Stomach smooth muscle (tissue), 2 donors: ENCODE results near the gene WASF3.

Source experiments
- H3K27ac ChIP-seq: one replicate; pipeline ENCODE4 v1.7.0; 2013; ENCODE audit warnings: mild to moderate bottlenecking, low read length, inconsistent platforms
- H3K27me3 ChIP-seq, 2 donors: one replicate each; pipeline ENCODE4 v1.7.0; 2013; ENCODE audit warnings: low read length in 2 of 2; ENCODE audit not compliant: insufficient read depth in 2 of 2, control insufficient read depth in 1 of 2
- H3K36me3 ChIP-seq, 2 donors: one replicate each; pipeline ENCODE4 v1.7.0; 2013; ENCODE audit warnings: low read length in 2 of 2; ENCODE audit not compliant: control insufficient read depth in 2 of 2, insufficient read depth in 2 of 2
- H3K4me1 ChIP-seq: one replicate; pipeline ENCODE4 v1.7.0; 2013; ENCODE audit warnings: low read length; ENCODE audit not compliant: control insufficient read depth, insufficient read depth
- H3K4me3 ChIP-seq, 2 donors: one replicate each; pipeline ENCODE4 v1.7.0; 2013; ENCODE audit warnings: low read length in 2 of 2
- H3K9ac ChIP-seq, 2 donors: one replicate each; pipeline ENCODE4 v1.7.0; 2013; ENCODE audit warnings: low read length in 2 of 2, mild to moderate bottlenecking in 1 of 2
- H3K9me3 ChIP-seq, 2 donors: one replicate each; pipeline ENCODE4 v1.7.0; 2013; ENCODE audit warnings: low read length in 2 of 2; ENCODE audit not compliant: control insufficient read depth in 2 of 2
- donor health status: healthy.
- donor health status: Pancreatic carcinoma.

WASF3 gene

DNA sequence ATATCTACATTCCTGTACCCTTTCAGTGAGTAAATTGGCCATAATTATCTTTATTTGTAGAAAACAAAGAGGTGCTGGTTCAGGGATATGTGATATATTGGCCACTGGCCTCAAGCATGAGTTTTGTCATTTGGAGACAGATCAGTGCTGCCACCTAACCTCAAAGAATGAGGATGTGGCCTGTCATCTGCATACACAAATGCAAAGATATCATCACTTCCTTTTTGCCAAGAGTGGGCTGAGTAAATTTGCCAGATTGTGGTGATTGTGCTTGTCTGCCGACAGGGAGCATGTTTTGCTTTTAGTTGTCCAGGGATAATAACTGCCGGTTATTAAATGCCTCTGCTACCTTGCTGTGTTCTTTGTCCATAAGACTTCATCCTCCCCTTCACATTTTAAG, 44.2 kb downstream of the WASF3 start:
- H3K27ac ChIP-seq = no peak overlapping the region
- H3K4me3 ChIP-seq = no peak overlapping the region
- H3K9me3 ChIP-seq = peaks cover 0 to under 1% of the 10 kb centered on the region in 2 donors
- H3K36me3 ChIP-seq = no peaks in the 10 kb centered on the region
- no peaks in the 10 kb centered on the region for H3K27me3 ChIP-seq
- H3K4me1 ChIP-seq = peaks cover 9% of the 10 kb centered on the region
- H3K9ac ChIP-seq = peak overlapping the region in 1 of 2 donors; percentile 42

DNA sequence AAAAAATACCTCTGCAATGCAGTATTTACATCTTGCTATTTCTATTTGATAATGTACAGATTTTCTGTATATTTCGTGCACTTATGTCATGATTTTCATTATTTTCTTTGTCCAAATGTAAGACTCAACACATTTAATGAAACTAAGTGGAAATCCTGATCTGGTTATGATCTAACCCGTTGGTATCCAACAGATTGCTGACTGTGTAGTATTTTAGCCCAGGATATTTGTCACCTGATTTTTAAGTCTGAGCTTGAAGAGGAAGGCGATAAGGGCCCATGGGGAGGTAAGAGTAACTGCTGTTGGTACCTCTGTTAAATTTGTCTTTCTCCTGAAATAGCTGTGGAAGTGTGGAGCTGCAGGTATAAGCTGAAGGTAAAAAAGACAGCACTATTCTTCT, 45.3 kb downstream of the WASF3 start:
- Histone ChIP-seq H3K36me3 (no peaks in the 10 kb centered on the region), H3K4me1 (peaks cover 9% of the 10 kb centered on the region), H3K9me3 (no peaks in the 10 kb centered on the region), H3K27ac (no peak overlapping the region), H3K4me3 (no peak overlapping the region), H3K9ac (no peak overlapping the region), H3K27me3 (no peaks in the 10 kb centered on the region)

DNA sequence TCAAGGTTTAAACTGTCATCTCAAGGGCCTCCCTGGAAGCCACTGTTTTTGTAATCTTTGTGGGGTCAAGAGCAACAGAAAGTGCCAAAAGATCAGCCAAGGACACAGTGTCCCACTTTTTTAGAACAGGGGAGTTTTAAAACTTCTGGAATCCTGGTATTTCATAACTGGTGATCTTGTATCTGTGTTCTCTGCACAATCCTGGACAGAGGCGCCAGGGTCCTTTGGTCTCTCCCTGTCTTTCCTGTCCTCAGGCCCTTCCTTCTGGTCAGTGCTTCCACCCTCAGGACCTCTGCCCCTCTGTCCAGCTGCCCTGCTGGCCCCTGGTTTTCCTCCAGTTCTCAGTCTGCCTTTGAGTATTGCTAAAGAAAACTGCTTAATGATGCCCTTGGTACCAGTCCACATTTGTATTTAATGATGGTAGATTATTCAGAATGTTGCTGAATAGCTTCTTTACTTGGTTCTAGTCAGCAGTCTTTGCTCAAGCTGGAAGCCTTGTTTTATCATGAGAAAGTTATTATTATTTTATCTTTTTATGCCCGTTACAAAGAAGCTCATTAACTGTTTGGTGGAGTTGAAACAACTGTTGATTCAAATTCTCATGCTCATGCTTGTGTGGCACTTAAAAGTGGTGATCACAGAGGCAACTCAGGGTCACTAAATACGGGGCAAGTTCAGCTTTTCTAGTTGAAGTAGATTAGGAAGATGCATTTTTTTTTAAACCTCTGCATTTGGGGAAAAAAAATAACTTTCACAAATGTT, 47.5 kb downstream of the WASF3 start:
- H3K36me3 ChIP-seq = no peaks in the 10 kb centered on the region
- H3K27ac ChIP-seq = no peak overlapping the region
- H3K4me3 ChIP-seq = no peak overlapping the region
- H3K27me3 ChIP-seq = no peaks in the 10 kb centered on the region
- H3K9me3 ChIP-seq = no peaks in the 10 kb centered on the region
- H3K9ac ChIP-seq = no peak overlapping the region
- peaks cover 9% of the 10 kb centered on the region for H3K4me1 ChIP-seq

DNA sequence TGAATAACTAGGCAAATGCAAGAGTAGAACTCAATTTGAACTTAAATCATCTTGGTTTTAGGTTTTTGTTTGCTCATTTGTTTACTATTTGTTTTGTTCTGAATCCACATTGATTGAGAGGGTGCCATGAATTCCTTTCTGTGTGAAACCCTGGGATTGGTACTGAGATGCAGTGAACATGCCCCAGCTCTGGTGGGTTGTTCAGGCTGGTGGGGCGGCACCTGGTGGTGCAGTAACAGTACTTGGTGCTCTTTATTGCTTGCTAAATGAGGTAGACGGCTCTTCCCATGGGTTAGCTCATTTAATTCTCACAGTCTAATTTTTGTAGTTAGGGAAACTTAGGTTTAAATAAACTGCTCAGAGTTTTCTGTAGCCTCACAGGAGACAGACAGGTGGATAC, 48.4 kb downstream of the WASF3 start:
- no peak overlapping the region for H3K9ac ChIP-seq
- H3K27ac ChIP-seq = no peak overlapping the region
- H3K4me1 ChIP-seq = peaks cover 9% of the 10 kb centered on the region
- no peaks in the 10 kb centered on the region for H3K27me3 ChIP-seq
- no peaks in the 10 kb centered on the region for H3K9me3 ChIP-seq
- no peaks in the 10 kb centered on the region for H3K36me3 ChIP-seq
- H3K4me3 ChIP-seq = no peak overlapping the region

DNA sequence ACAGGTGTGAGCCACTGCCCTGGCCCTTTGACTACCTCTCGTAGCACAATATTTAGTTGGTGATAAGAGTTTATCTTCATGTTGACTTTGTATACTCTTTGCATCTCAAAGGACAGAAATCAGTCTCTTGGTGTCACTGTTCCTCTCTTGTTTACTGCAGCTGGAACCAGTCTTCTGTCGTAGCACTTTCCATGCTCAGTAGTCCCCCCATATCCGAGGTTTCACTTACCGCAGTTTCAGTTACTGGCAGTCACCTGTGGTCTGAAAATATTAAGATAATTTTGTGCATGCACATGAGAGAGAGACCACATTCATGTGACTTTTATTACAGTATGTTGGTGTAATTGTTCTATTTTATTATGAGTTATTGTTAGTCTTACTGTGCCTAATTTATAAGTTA, 49.1 kb downstream of the WASF3 start:
- Histone ChIP-seq H3K27ac (no peak overlapping the region), H3K9me3 (no peaks in the 10 kb centered on the region), H3K9ac (no peak overlapping the region), H3K27me3 (no peaks in the 10 kb centered on the region), H3K4me1 (peaks cover 7% of the 10 kb centered on the region), H3K36me3 (no peaks in the 10 kb centered on the region), H3K4me3 (no peak overlapping the region)

DNA sequence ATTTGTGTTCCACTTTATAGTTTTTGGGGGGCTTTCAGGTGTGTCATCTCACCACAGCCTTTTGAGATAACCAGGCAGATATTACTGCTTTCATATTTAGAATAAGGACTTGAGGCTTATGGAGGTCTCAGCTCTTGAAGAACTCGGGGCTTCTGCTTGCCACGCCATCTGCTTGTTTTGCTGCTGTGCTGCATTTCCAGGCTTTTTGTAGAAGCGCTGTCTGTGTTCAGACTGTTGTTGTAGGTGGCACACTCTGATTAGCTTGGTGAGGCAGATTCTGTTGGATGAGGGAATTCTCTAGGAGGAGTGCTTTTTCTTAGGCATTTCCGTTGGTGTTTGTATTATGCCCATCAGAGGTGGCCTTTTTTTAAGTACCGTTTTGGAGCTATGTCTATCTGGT, 57.2 kb downstream of the WASF3 start:
- Histone ChIP-seq H3K9me3 (no peaks in the 10 kb centered on the region), H3K4me1 (no peaks in the 10 kb centered on the region), H3K27ac (no peak overlapping the region), H3K36me3 (no peaks in the 10 kb centered on the region), H3K27me3 (no peaks in the 10 kb centered on the region), H3K4me3 (no peak overlapping the region), H3K9ac (no peak overlapping the region)

DNA sequence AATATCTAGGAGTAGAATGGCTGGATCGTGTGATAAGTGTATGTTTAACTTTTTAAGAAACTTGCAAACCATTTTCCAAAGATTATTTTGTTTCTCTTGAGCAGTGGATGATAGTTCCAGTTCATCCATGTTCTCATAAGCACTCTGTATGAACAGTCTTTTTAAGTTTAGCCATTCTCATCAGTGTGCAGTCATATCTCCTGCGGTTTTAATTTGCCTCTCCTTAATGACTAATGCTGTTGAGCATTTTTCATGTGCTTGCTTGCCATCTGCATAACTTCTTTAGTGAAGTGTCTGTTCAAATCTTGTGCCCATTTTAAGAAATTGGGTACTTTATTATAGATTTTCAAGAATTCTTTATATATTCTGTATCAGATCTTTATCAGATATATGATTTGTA, 58.6 kb downstream of the WASF3 start:
- Histone ChIP-seq H3K9me3 (no peaks in the 10 kb centered on the region), H3K27ac (no peak overlapping the region), H3K9ac (no peak overlapping the region), H3K4me3 (no peak overlapping the region), H3K27me3 (no peaks in the 10 kb centered on the region), H3K4me1 (no peaks in the 10 kb centered on the region), H3K36me3 (no peaks in the 10 kb centered on the region)

DNA sequence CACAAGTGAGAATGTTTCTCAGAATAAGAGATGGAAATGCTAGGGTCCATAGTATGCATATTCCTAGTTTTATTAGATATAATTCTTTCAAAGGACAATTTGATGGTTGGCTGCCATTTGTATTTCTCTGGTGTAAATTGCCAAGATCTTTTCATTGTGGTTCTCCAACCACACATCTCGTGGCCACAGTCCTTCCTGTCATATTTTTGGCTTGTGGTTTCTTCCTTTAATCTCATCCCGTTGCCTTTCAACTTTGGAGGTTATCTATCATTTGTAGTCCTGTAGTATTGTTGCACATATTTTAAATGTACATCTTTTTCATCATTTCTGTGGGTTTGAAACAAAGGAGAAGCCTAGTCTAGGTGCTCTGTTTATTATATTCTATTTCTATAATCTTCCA, 61.2 kb downstream of the WASF3 start:
- Histone ChIP-seq H3K36me3 (no peaks in the 10 kb centered on the region), H3K9me3 (no peaks in the 10 kb centered on the region), H3K27me3 (no peaks in the 10 kb centered on the region), H3K4me1 (no peaks in the 10 kb centered on the region), H3K4me3 (no peak overlapping the region), H3K27ac (no peak overlapping the region), H3K9ac (no peak overlapping the region)

DNA sequence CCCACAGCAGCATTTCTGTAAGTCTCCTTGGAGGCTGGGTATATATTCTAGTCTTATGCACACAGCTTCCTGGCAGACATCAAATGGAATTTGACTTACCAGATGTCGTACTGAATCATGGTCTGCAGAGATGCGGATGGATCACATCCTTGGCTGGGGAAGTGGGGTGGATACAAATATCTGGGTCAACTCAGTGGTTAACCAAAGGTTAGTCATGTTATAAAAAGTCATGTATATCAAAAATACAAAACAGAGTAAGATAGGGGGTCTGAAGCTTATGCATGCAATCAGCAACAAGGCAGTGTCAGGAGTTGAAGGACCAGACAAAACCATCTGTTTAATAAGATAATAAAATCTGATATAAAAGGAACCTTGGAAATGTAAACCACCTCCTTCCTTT, 61.9 kb downstream of the WASF3 start:
- H3K4me1 ChIP-seq = no peaks in the 10 kb centered on the region
- no peak overlapping the region for H3K9ac ChIP-seq

DNA sequence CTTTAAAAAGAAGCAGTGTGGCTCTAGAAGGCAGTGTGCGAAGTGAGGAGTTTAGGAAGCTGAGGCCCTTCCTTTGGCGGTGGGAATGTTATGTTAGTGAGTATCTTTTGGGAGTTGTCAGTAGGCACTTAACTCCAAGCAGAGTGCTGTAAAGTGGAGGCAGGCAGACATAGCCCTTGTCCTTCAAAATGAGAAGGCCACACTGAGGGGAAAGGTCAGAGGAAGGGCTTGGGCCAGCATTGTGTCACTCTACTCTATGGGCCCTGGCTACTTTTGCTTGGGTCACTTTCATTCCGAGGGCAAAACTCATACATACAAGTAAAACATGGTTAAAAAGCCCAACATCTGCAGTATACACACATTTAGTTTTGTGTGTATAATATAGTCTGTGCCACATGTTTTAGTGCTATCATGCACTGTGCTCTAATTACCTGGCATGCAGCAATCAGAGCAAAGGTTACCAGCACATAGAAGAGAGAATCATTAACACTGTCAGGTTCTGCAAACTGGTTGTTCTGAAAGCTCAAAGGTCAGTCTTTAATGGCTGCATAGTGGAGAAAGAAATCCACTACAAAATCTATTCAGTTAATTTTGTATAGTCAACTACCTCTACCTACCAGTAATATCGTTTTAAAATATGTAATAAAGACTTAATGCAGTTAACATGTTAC, 64.4 kb downstream of the WASF3 start:
- no peaks in the 10 kb centered on the region for H3K4me1 ChIP-seq
- no peaks in the 10 kb centered on the region for H3K36me3 ChIP-seq
- H3K27ac ChIP-seq = no peak overlapping the region
- peaks cover 0 to 6% of the 10 kb centered on the region in 2 donors for H3K9me3 ChIP-seq
- no peaks in the 10 kb centered on the region for H3K27me3 ChIP-seq
- no peak overlapping the region for H3K4me3 ChIP-seq
- no peak overlapping the region for H3K9ac ChIP-seq

More for the DNA sequence above, 61.9 kb downstream of the WASF3 start:
- H3K9me3 ChIP-seq = peaks cover 0 to 3% of the 10 kb centered on the region in 2 donors
- no peaks in the 10 kb centered on the region for H3K36me3 ChIP-seq
- no peak overlapping the region for H3K4me3 ChIP-seq
- no peak overlapping the region for H3K27ac ChIP-seq
- no peaks in the 10 kb centered on the region for H3K27me3 ChIP-seq

DNA sequence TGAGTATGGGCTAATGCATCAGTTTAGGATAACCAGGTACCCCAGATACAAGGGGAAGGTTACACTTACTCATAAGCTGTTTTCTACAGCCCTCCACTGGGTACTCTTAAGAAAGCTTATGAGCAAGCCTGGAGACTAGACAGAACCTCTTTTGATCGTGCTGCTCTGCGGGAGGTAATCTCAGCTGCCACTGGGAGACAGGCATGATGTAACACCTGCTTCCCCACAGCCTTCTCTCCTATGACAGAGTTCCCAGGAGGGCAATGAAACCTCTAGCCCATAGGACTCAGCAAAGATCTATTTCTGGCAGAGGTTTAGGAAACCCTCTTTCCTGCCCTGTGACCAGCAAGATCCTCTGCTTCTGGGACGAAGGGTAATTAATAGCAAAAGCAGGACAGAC, 65.6 kb downstream of the WASF3 start:
- Histone ChIP-seq H3K27ac (no peak overlapping the region), H3K4me1 (no peaks in the 10 kb centered on the region), H3K27me3 (no peaks in the 10 kb centered on the region), H3K36me3 (no peaks in the 10 kb centered on the region), H3K4me3 (no peak overlapping the region), H3K9ac (no peak overlapping the region), H3K9me3 (peaks cover 0 to 6% of the 10 kb centered on the region in 2 donors)
